Stimulated activated naive CD8-positive, alpha-beta T cell treated with anti-CD3 and anti-CD28 coated beads, Interleukin-15, amount 100 ng/mL, for 72 hours (primary cell): ENCODE results near the gene ENTPD3.

Source experiments
- ATAC-seq: fragments of 150-1000 bp; cut with Tn5 transposase; 2 replicates; pipeline ENCODE4 v1.10.0; 2021; ENCODE audit warnings: mild to moderate bottlenecking, moderate library complexity
- DNase-seq, 2 donors: peaks; one replicate each; pipeline ENCODE4 v3.0.0; 2021 to 2022
- H3K27ac Mint-ChIP-seq, 2 donors: one replicate each; pipeline ENCODE4 v1.8.0; 2022; ENCODE audit warnings: mild to moderate bottlenecking in 2 of 2, mixed read lengths in 2 of 2, moderate library complexity in 2 of 2
- H3K27me3 Mint-ChIP-seq: one replicate; pipeline ENCODE4 v1.8.0; 2022; ENCODE audit warnings: mixed read lengths
- H3K4me1 Mint-ChIP-seq: one replicate; pipeline ENCODE4 v1.8.0; 2022; ENCODE audit warnings: mild to moderate bottlenecking, mixed read lengths
- H3K4me3 Mint-ChIP-seq, 2 donors: one replicate each; pipeline ENCODE4 v1.8.0; 2022; ENCODE audit warnings: mild to moderate bottlenecking in 2 of 2, mixed read lengths in 2 of 2, moderate library complexity in 1 of 2
- H3K9me3 Mint-ChIP-seq, 2 donors: one replicate each; pipeline ENCODE4 v1.8.0; 2022; ENCODE audit warnings: mixed read lengths in 2 of 2

ENTPD3 gene

DNA sequence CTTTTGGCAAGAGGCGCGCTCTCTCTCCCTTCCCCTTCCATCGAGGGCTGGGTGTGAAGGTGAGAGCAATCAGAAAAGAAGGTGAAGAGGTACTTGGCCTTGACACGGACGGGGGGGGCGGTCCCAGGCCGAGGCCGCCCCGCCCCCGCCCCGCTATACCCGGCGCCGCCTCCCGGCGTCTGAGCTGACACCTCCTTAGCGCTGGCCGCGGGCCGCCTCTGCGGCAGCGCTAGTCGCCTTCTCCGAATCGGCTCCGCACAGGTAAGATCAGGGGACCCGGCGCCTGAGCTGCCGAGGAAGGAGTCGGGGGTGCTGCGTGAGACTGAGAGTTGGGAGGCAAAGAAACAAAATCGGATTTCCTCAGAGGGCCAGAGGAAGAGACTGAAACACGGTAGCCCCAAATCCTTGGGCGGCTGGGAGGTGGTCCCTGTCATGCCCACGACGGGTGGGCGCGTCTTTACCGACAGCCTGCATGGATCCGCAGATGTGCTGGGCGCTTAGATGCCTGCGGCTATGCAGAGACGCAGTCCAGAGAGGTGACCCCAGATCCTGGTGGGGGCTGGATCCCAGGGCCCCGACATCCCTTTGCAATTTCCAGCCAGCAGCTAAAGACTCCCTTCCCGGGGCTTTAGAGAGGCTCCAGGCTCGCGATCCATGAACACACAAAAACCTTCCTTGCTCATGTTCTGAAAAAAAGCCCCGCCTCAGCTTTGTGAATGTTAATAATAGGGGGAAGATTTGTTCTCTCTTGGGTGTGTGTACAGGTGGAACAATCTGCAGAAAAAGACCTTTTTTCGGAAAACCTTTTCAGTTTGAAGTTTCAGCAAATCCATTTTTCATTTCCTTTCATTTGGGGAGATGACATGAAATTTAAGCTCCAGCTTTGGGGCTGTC, at the start of gene ENTPD3:
ENTPD3 (plus strand) TSS at position 184 of the 894 bp plus-strand sequence. CDS start 874 bp downstream, outside the sequence.
- peak; percentile 30 for DNase-seq
- H3K9me3 Mint-ChIP-seq: no peaks in the 10 kb centered on the region
- H3K4me3 Mint-ChIP-seq: peak within 1 kb of the TSS; percentile 78 to 79
- peaks cover 9% of the 10 kb centered on the region for H3K4me1 Mint-ChIP-seq
- peaks cover 40% of the 10 kb centered on the region for H3K27me3 Mint-ChIP-seq
- ATAC-seq: peak; percentile 92
- H3K27ac Mint-ChIP-seq: no peak within 1 kb of the TSS

- ATAC-seq (no peak), DNase-seq (no peak)
- H3K4me1 Mint-ChIP-seq: no peaks in the 10 kb centered on the region
- H3K27ac Mint-ChIP-seq: no peak overlapping the region
- H3K4me3 Mint-ChIP-seq: no peak overlapping the region
- H3K9me3 Mint-ChIP-seq: no peaks in the 10 kb centered on the region
- H3K27me3 Mint-ChIP-seq: no peaks in the 10 kb centered on the region
These were observed 47.1 kb upstream of the ENTPD3 start for GRCh38 chr3:40339871-40340270.

DNA sequence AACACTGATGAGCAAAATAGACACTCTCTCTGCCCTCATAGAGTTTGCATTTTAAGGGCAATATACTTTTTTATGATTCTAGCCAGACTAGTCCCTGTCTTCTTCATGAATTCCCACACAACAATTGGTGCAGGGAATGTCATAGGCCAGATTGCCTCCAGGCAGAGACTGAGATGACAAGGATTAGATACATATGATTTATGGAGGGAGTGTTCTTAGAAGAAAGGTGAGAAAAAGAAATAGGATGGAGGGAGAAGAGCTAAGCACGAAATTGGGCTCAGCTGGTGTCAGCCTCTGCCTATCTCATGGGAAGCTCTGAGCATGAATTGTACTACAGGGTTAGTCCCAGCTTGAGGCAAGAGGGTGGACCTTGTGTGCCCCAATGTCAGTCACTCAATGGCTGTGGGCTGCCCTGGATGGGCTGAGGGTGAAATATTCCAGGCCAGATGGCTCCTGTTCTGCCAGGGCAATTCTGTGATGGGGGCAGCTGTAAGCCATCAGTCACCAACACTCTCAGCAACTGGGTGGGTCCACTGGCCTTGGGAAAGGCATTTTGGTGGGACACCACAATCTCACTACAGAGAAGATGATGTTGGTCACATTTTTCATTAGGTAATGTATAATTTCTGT, 46.3 kb upstream of the ENTPD3 start:
- no peak overlapping the region for H3K4me3 Mint-ChIP-seq
- H3K9me3 Mint-ChIP-seq: no peaks in the 10 kb centered on the region
- no peak overlapping the region for H3K27ac Mint-ChIP-seq
- no peak for ATAC-seq
- H3K27me3 Mint-ChIP-seq: no peaks in the 10 kb centered on the region
- no peak for DNase-seq
- H3K4me1 Mint-ChIP-seq: no peaks in the 10 kb centered on the region

DNA sequence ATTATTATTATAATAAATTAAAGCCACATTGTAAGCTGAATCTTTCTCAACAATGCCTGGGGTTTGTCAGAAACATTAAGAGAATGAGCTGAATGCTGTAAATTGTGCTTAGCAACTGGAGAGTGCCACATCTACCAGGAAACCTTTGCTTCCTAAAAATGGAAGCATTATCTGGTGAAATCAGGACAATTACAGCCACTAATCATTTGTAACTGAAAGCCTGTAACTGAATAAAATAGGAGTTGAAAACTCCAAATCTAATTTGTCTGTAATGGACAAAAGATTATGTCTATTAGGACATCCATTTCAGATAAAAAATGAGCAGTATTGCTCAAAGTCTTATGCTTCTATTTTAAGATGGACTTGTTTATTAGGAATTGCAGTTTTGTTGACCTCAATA, 45.3 kb upstream of the ENTPD3 start:
- Mint-ChIP-seq H3K4me3 (no peak overlapping the region), H3K27me3 (no peaks in the 10 kb centered on the region), H3K27ac (peak overlapping the region in 1 of 2 donors; percentile 40), H3K9me3 (no peaks in the 10 kb centered on the region), H3K4me1 (no peaks in the 10 kb centered on the region)
- DNase-seq: no peak
- no peak for ATAC-seq

DNA sequence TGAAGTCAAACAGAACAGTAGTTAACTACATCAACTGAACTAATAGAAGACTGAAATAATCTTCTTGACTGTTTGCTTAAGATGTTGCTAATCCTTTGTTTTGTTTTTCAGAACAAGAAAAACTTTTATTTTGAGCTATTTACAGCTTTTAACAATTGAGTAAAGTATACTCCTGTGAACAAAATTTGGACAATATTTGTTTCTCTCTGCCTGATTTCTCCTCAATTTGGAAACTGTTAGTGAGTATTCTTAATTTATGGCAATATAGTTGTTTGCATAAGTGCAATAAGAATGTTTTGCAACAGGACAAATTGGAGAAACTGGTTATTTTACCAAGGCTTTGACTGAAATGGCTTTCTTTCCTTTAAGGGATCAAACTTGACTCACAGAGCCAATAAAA, 36.5 kb upstream of the ENTPD3 start:
- DNase-seq (no peak), ATAC-seq (no peak)
- no peak overlapping the region for H3K27ac Mint-ChIP-seq
- no peaks in the 10 kb centered on the region for H3K4me1 Mint-ChIP-seq
- H3K9me3 Mint-ChIP-seq: peaks cover 11 to 16% of the 10 kb centered on the region in 2 donors
- no peaks in the 10 kb centered on the region for H3K27me3 Mint-ChIP-seq
- no peak overlapping the region for H3K4me3 Mint-ChIP-seq

- ATAC-seq (no peak), DNase-seq (no peak)
- Mint-ChIP-seq H3K4me3 (no peak overlapping the region), H3K4me1 (no peaks in the 10 kb centered on the region), H3K27me3 (no peaks in the 10 kb centered on the region), H3K27ac (no peak overlapping the region), H3K9me3 (peaks cover 11 to 16% of the 10 kb centered on the region in 2 donors)
These were observed 31.6 kb upstream of the ENTPD3 start for GRCh38 chr3:40355410-40355809.

DNA sequence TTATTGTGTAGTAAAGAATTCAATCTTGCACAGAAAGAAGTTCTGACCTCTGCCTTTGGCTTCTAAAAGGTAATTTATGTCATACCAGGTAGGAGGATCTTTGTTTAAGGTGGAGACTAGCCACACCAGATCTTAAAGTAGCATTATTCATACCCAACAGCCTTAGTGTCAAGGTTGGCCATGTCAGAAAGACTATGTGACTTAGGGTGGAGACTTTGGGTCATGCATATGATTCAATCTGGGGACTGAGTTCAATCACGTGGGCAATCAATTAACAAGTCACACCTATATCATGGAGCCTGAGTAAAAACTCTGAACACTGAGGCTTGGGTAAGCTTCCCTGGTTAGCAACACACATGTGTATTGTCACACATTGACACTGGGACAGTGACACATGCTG, 28.5 kb upstream of the ENTPD3 start:
- no peaks in the 10 kb centered on the region for H3K9me3 Mint-ChIP-seq
- H3K27ac Mint-ChIP-seq: no peak overlapping the region
- no peaks in the 10 kb centered on the region for H3K27me3 Mint-ChIP-seq
- no peak for ATAC-seq
- no peaks in the 10 kb centered on the region for H3K4me1 Mint-ChIP-seq
- H3K4me3 Mint-ChIP-seq: no peak overlapping the region
- DNase-seq: no peak

- no peak overlapping the region for H3K27ac Mint-ChIP-seq
- ATAC-seq (no peak), DNase-seq (no peak)
- no peaks in the 10 kb centered on the region for H3K4me1 Mint-ChIP-seq
- no peak overlapping the region for H3K4me3 Mint-ChIP-seq
- no peaks in the 10 kb centered on the region for H3K9me3 Mint-ChIP-seq
- peaks cover 6% of the 10 kb centered on the region for H3K27me3 Mint-ChIP-seq
These were observed 23.3 kb upstream of the ENTPD3 start for GRCh38 chr3:40363674-40364073.

DNA sequence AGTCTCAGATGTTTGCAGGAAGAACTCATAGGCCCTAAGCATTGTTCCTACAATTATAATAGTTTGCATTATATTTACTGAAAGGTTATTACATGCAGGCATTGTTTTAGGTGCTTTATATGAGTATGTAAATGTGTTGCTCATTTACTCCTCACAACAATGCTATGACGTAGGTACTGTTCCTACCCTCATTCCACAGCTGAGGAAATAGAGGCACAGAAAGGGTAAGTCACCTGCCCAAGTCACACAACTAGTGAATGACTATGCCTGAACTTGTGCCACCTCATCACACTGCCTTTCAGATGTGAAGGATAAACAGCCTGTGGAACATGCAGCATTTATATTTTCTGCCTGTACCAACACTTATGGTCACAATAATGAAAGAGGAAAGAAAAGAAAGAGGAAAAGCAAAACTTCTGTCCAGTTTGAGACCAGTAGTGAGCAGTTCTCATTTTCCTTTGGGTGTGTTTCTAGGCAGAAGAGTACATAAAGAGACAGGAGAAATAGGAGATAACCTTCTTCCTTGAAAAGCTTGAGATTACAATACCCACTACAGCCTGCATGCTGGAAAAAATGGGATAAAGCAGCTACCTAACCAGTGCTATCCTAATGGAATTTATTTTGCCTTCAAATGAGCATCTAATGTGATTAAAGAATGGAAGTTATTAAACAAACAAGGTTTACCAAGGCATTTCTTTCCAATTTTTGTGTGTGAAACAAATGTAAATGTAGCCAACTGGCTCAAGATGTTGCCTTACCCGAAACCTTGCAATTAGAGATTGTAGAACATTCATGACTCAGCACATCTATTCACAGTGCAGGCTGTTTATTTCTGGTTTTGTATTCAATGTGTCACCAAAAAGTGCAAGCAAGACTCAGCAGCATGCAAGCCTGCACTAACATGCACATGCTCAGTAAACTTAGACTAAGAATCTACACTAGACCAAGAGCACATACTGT, 20.5 kb upstream of the ENTPD3 start:
- DNase-seq: no peak

DNA sequence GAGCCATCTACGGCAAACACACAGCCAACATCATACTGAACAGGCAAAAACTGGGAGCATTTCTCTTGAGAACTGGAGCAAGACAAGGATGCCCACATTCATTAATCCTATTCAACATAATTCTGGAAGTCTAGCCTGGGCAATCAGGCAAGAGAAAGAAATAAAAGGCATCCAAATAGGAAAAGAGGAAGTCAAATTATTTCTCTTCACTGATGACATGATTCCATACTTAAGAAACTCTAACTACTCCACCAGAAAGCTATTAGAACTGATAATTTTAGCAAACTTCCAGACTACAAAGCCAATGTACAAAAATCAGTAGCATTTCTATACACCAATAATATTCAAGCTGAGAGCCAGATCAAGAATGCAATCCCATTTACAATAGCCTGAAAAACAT, 17.3 kb upstream of the ENTPD3 start:
- peaks cover 33% of the 10 kb centered on the region for H3K27me3 Mint-ChIP-seq
- no peak overlapping the region for H3K4me3 Mint-ChIP-seq
- no peak for ATAC-seq
- H3K27ac Mint-ChIP-seq: no peak overlapping the region
- H3K9me3 Mint-ChIP-seq: no peaks in the 10 kb centered on the region
- DNase-seq: no peak
- no peaks in the 10 kb centered on the region for H3K4me1 Mint-ChIP-seq

More for the DNA sequence above, 20.5 kb upstream of the ENTPD3 start:
- no peak overlapping the region for H3K4me3 Mint-ChIP-seq
- H3K9me3 Mint-ChIP-seq: no peaks in the 10 kb centered on the region
- H3K4me1 Mint-ChIP-seq: no peaks in the 10 kb centered on the region
- no peak for ATAC-seq
- H3K27ac Mint-ChIP-seq: no peak overlapping the region
- H3K27me3 Mint-ChIP-seq: peaks cover 33% of the 10 kb centered on the region

GRCh38 chr3:40377822-40378221, 9.2 kb upstream of the ENTPD3 start:
- ATAC-seq (no peak), DNase-seq (no peak)
- H3K4me3 Mint-ChIP-seq: no peak overlapping the region
- no peak overlapping the region for H3K27ac Mint-ChIP-seq
- no peaks in the 10 kb centered on the region for H3K27me3 Mint-ChIP-seq
- peaks cover 9% of the 10 kb centered on the region for H3K4me1 Mint-ChIP-seq
- H3K9me3 Mint-ChIP-seq: peaks cover 11 to 26% of the 10 kb centered on the region in 2 donors

DNA sequence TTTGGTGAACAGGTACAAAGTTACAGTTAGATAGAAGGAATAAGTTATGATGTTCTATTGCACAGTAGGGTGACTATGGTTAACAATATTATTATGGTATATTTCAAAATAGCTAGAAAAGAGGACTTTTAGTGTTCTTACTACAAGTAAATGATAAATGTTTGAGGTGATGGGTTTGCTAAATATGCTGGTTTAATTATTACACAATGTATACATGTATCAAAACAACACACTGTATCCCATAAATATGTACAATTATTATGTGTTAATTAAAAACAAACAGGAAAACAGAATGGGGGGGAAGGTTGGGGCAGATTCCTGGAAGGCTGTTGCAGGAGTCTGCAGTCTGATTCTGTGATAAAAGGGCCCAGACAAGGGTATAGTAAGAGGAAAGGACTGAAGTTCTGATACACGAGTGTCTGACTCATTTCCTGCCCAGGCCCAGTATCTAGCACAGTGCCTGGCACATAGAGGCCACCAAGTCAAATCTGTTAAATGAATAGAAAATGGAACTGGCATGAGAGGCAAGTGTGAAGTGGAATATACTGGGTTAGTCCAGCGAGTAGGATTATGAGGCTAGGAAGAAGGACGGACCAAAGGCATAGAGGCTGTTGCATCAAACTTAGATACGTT, 7.2 kb upstream of the ENTPD3 start:
- H3K4me1 Mint-ChIP-seq: peaks cover 9% of the 10 kb centered on the region
- peaks cover 11 to 26% of the 10 kb centered on the region in 2 donors for H3K9me3 Mint-ChIP-seq
- H3K27ac Mint-ChIP-seq: no peak overlapping the region
- H3K4me3 Mint-ChIP-seq: no peak overlapping the region
- peak; percentile 61 for ATAC-seq
- no peak for DNase-seq
- no peaks in the 10 kb centered on the region for H3K27me3 Mint-ChIP-seq

DNA sequence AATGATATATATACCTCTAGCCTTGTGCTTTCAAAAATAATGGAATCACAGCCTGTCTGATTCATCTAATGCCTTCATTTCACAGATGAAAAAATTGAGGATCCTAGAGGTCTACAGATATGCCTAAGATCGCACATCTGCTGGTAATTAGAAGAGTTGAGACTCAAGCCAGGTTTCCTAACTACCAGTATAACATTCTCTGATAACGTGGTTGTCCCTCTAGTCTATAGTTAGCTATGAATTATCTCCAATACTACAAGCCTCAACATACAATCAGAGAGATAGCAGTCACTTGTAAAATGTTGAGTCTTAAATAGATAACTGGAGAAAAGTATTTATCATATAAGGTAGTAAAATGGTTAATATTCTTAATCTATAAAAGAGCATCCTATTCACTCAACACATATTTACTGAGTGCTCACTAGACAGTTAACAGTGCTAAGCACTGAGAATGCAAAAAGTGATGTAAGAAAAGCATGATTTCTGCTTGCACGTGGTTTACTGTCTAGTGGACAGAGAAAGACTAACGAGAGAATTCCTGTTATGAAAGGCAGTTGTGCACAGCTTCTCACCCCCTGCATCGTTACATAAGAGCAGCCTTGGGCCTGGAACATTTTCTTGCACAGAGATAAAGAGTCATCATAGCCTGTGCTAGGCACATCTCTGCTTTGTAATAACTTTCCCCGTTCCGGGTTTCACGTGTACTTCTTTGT, 4.9 kb upstream of the ENTPD3 start:
- ATAC-seq: no peak
- H3K9me3 Mint-ChIP-seq: peaks cover 4 to 12% of the 10 kb centered on the region in 2 donors
- peaks cover 12% of the 10 kb centered on the region for H3K27me3 Mint-ChIP-seq
- no peak overlapping the region for H3K4me3 Mint-ChIP-seq
- H3K4me1 Mint-ChIP-seq: peaks cover 15% of the 10 kb centered on the region
- H3K27ac Mint-ChIP-seq: no peak overlapping the region
- no peak for DNase-seq

DNA sequence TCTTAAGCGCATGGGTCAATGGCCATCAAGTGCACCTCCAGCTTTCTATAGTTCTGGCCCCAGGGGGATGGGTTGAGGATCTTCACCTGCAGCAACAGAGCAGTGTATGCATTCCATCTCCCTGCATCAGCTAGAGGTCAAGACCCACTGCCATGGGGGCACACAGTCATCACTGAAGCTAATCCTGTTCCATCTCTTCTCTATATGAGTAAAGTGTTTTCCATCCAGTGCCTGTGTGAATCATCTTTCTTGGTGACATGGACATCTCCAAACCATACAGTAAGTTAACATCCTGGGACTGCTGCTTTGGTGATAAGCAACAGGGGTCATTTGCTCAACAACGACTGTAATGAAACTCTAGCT, 4.4 kb upstream of the ENTPD3 start:
- peaks cover 18% of the 10 kb centered on the region for H3K4me1 Mint-ChIP-seq
- ATAC-seq: no peak
- H3K27me3 Mint-ChIP-seq: peaks cover 18% of the 10 kb centered on the region
- peaks cover 4 to 6% of the 10 kb centered on the region in 2 donors for H3K9me3 Mint-ChIP-seq
- no peak overlapping the region for H3K4me3 Mint-ChIP-seq
- no peak overlapping the region for H3K27ac Mint-ChIP-seq
- no peak for DNase-seq

- Mint-ChIP-seq H3K27ac (no peak overlapping the region), H3K4me1 (peaks cover 9% of the 10 kb centered on the region), H3K27me3 (peaks cover 40% of the 10 kb centered on the region), H3K9me3 (no peaks in the 10 kb centered on the region), H3K4me3 (peak overlapping the region; percentile 63 to 79)
- no peak for ATAC-seq
- no peak for DNase-seq
These were observed 771 bp upstream of the ENTPD3 start for GRCh38 chr3:40386213-40386612.
